AG04449 (cell line): ENCODE results near the gene CYBA.

Source experiments
- CTCF ChIA-PET: fragments of 350-600 bp; formaldehyde crosslinking; extraction: SDS; loops from one replicate; lab custom pipeline; 2021; ENCODE audit warnings: antibody characterized with exemption; lab: Yijun Ruan, JAX
- POLR2A ChIA-PET: fragments of 400-600, 350-600 bp; formaldehyde crosslinking; extraction: SDS; loops from one replicate; lab custom pipeline; 2020; ENCODE audit warnings: antibody characterized with exemption, inconsistent platforms; lab: Yijun Ruan, JAX
- DNase-seq: peaks from one replicate; pipeline ENCODE4 v3.0.0-alpha.2; 2010; ENCODE audit warnings: low read depth, low spot score
- H3K4me3 ChIP-seq: 2 replicates; pipeline ENCODE4 v1.5.1; 2011; ENCODE audit warnings: low read depth, mild to moderate bottlenecking, control low read depth, low read length
- CTCF ChIP-seq: IDR thresholded peaks from one replicate; pipeline ENCODE4 v1.5.1; 2011; ENCODE audit warnings: mild to moderate bottlenecking, moderate library complexity, low read length, control low read depth, inconsistent platforms; ENCODE audit not compliant: insufficient read depth; ENCODE audit errors: missing control alignments

The CYBA gene

GRCh38 chr16:88685156-88686061 is 34.6 kb upstream of the CYBA start:
- TF ChIP-seq CTCF, result peak; percentile 68
- POLR2A ChIA-PET, result no interaction called here
- DNase-seq, result no peak
- H3K4me3 ChIP-seq, result peak overlapping the region; percentile 48
- CTCF ChIA-PET, result interaction anchor here (0.8 to 3.0 kb wide), 8 partner anchors 8 to 173 kb away, joined by 3 to 11 read pairs (median 3); no protein-coding TSS in a partner anchor

GRCh38 chr16:88684569-88685155 is 33.8 kb upstream of the CYBA start:
- no peak for TF ChIP-seq CTCF
- no peak for DNase-seq
- H3K4me3 ChIP-seq, result no peak overlapping the region
- ChIA-PET CTCF (interaction anchor here (0.8 to 3.0 kb wide), 8 partner anchors 9 to 174 kb away, joined by 3 to 11 read pairs (median 3); no protein-coding TSS in a partner anchor), POLR2A (no interaction called here)

- ChIA-PET POLR2A (no interaction called here), CTCF (interaction anchor here (1.0 to 2.1 kb wide), 2 partner anchors 10 to 14 kb away, joined by 4 read pairs; no protein-coding TSS in a partner anchor)
- DNase-seq, result no peak
- H3K4me3 ChIP-seq, result no peak overlapping the region
- TF ChIP-seq CTCF, result no peak
These were observed 31.0 kb upstream of the CYBA start for GRCh38 chr16:88681709-88682451.

- peak; percentile 3 for TF ChIP-seq CTCF
- H3K4me3 ChIP-seq, result no peak overlapping the region
- CTCF ChIA-PET, result interaction anchor here (1.0 to 2.1 kb wide), 4 partner anchors 9 to 18 kb away, joined by 3 to 4 read pairs (median 4); no protein-coding TSS in a partner anchor
- POLR2A ChIA-PET, result no interaction called here
- DNase-seq, result no peak
These were observed 30.3 kb upstream of the CYBA start for GRCh38 chr16:88681084-88681680.

- ChIA-PET POLR2A (no interaction called here), CTCF (interaction anchor here (1.0 to 2.1 kb wide), 4 partner anchors 9 to 19 kb away, joined by 3 to 4 read pairs (median 4); no protein-coding TSS in a partner anchor)
- no peak for TF ChIP-seq CTCF
- no peak overlapping the region for H3K4me3 ChIP-seq
- DNase-seq, result no peak
These were observed 29.8 kb upstream of the CYBA start for GRCh38 chr16:88680554-88681083.
